ENCODE results near the gene EFHC1.

The EFHC1 gene

DNA sequence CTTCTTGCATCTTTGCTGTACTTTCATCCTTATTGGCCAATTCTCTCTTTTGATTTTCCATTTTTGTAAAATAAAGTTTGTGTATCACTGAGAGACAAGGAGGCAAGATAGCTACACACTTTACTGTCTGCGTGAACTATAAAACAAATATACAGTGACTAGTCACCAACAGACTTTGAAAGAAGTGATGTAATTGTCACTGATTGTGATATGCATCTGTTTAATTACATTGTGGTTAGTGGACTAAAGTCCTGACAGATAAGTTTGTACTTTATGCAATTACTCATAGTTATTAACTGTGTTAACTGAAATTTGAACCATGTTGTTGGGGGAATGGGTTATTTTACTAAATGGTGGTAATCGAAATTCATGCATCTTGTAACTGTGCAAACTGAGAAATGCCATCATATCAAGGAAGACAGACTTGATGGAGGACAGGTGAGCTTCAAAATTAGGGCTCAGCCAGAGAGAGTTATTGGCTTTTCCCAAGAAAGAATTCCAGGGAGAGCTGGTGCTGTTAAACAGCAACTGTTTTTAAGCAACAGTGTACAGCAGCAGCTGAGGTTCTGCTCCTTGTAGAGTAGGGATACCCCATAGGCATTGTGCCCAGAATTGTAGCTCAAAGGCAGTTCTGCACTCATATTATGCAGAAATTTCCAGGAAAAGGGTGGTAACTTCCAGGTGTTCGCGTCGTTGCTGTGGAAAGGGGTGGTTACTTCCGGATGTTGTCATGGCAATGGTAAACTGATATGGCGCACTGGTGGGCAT lies 62.9 kb downstream of the EFHC1 start:
- H3K4me1 ChIP-seq (ENCODE audit: control insufficient read depth in 1 of 2, insufficient read depth in 2 of 2, low read length in 2 of 2) = peaks cover 7 to 12% of the 10 kb centered on the region in 2 donors
- H3K9me3 ChIP-seq (ENCODE audit: control insufficient read depth in 1 of 2, low read length in 2 of 2) = no peaks in the 10 kb centered on the region
- peak overlapping the region in 1 of 2 donors; percentile 29 for H3K4me3 ChIP-seq (ENCODE audit: low read depth in 1 of 2, low read length in 2 of 2)
- no peaks in the 10 kb centered on the region for H3K27me3 ChIP-seq (ENCODE audit: control insufficient read depth in 1 of 2, insufficient read depth in 2 of 2, low read length in 2 of 2)
- no peak overlapping the region for H3K27ac ChIP-seq (ENCODE audit: low read depth, low read length)
- no peak overlapping the region for H3K9ac ChIP-seq (ENCODE audit: low read depth in 1 of 2, low read length in 2 of 2)
- no peaks in the 10 kb centered on the region for H3K36me3 ChIP-seq (ENCODE audit: control insufficient read depth in 1 of 2, insufficient read depth in 2 of 2, low read length in 2 of 2)

DNA sequence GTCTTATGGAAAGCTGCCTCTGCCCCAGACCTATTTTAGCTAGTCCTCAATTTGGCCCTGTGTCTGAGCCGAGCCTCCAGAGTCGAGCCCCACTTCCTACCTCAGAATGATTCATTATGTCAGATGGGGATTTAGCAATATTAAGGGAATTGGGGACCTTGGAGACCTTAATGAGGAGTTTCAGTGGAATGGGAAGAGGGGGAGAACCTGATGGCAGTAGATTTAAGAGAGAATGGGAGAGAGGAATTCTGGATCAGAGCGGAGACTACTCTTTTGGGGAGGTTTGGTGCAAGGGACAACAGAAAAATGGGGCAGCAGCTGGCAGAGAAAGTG lies 63.5 kb downstream of the EFHC1 start:
- Histone ChIP-seq H3K9ac (ENCODE audit: low read depth in 1 of 2, low read length in 2 of 2) (no peak overlapping the region), H3K4me1 (ENCODE audit: control insufficient read depth in 1 of 2, insufficient read depth in 2 of 2, low read length in 2 of 2) (peaks cover 7 to 12% of the 10 kb centered on the region in 2 donors), H3K27me3 (ENCODE audit: control insufficient read depth in 1 of 2, insufficient read depth in 2 of 2, low read length in 2 of 2) (no peaks in the 10 kb centered on the region), H3K4me3 (ENCODE audit: low read depth in 1 of 2, low read length in 2 of 2) (no peak overlapping the region), H3K9me3 (ENCODE audit: control insufficient read depth in 1 of 2, low read length in 2 of 2) (no peaks in the 10 kb centered on the region), H3K27ac (ENCODE audit: low read depth, low read length) (no peak overlapping the region), H3K36me3 (ENCODE audit: control insufficient read depth in 1 of 2, insufficient read depth in 2 of 2, low read length in 2 of 2) (no peaks in the 10 kb centered on the region)

DNA sequence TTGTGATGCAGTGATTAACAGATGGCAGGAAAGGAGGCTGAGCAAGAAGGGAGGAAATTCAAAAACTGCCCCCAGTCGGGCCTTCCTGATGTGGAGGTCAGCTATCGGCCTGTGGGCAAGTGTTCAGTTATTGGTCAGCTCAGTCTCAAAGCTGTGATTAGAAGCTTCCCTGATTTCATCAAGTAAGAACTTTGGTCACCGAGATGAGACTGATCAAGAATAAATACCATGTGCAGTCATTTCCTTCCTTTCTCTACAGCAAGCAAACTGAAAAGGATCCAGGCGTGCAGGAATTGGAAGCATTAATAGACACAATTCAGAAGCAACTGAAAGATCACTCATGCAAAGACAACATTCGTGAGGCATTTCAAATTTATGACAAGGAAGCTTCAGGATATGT lies 69.7 kb downstream of the EFHC1 start:
- H3K27ac ChIP-seq (ENCODE audit: low read depth, low read length) = no peak overlapping the region

DNA sequence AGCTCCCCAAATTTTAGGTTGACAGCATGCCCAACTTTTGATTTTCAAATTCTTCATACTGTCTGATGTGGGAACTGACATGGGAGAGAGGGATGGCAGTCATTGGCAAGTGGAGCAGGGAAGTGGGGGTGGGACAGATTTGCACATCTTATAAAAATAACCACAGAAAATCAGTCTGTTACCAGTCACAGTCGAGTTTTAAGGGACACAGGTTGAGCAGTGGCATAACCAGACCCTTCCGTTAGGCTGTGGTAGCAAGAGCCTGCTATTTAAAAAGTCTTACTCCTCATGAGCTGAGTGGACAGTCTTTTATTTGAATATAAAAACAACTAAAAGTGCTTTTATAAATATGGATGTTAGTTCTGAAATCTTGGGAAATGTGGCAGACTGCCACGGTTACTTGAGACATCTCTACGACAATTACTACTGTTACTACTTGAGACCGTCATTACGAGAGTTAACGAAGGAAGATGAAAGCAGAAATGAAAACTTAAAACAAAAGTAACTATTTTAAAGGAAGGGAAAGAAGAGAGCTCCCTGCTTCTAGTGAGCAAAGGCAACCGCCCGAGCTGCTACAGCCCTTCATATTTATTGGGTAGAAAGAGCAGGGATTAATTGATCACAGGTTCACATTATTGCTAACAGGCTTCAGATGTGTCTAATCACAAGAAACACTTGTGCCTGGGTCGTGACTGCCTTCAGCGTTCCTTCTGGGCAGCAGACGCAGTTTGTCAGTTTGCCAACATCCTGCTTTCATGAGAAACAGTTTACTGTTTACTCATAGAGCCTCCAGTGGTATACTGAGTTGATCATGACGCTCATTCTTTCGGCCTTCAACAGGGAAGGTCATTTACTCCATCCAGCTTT lies 71.3 kb downstream of the EFHC1 start:
- no peaks in the 10 kb centered on the region for H3K27me3 ChIP-seq (ENCODE audit: control insufficient read depth in 1 of 2, insufficient read depth in 2 of 2, low read length in 2 of 2)
- H3K9me3 ChIP-seq (ENCODE audit: control insufficient read depth in 1 of 2, low read length in 2 of 2) = peaks cover 0 to 2% of the 10 kb centered on the region in 2 donors
- H3K4me1 ChIP-seq (ENCODE audit: control insufficient read depth in 1 of 2, insufficient read depth in 2 of 2, low read length in 2 of 2) = no peaks in the 10 kb centered on the region
- no peak overlapping the region for H3K9ac ChIP-seq (ENCODE audit: low read depth in 1 of 2, low read length in 2 of 2)
- H3K36me3 ChIP-seq (ENCODE audit: control insufficient read depth in 1 of 2, insufficient read depth in 2 of 2, low read length in 2 of 2) = no peaks in the 10 kb centered on the region
- peak overlapping the region; percentile 41 for H3K27ac ChIP-seq (ENCODE audit: low read depth, low read length)
- H3K4me3 ChIP-seq (ENCODE audit: low read depth in 1 of 2, low read length in 2 of 2) = no peak overlapping the region

More for the DNA sequence above, 69.7 kb downstream of the EFHC1 start:
- Histone ChIP-seq H3K9ac (ENCODE audit: low read depth in 1 of 2, low read length in 2 of 2) (no peak overlapping the region), H3K36me3 (ENCODE audit: control insufficient read depth in 1 of 2, insufficient read depth in 2 of 2, low read length in 2 of 2) (no peaks in the 10 kb centered on the region), H3K9me3 (ENCODE audit: control insufficient read depth in 1 of 2, low read length in 2 of 2) (peaks cover 0 to 2% of the 10 kb centered on the region in 2 donors), H3K27me3 (ENCODE audit: control insufficient read depth in 1 of 2, insufficient read depth in 2 of 2, low read length in 2 of 2) (no peaks in the 10 kb centered on the region), H3K4me1 (ENCODE audit: control insufficient read depth in 1 of 2, insufficient read depth in 2 of 2, low read length in 2 of 2) (no peaks in the 10 kb centered on the region), H3K4me3 (ENCODE audit: low read depth in 1 of 2, low read length in 2 of 2) (no peak overlapping the region)

DNA sequence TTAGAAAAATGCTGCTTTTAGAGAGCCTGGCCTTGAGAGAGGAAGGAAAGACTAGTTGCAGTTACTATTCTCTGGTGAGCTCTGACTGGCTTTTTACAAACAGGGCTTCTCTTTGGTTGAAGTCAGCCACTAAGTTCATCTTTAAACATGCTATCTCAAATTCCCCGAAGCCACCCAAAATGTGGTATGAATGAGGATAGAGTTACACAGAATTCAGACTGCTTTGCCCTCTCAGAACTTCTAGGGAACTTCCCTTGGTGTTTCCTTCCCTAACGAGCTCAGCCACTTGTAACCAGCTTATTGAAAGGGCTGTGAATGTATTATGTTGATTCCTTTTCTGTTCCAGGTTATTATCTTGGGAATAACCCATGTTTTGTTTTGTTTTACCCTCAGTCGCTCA lies 73.5 kb downstream of the EFHC1 start:
- Histone ChIP-seq H3K4me3 (ENCODE audit: low read depth in 1 of 2, low read length in 2 of 2) (no peak overlapping the region), H3K27ac (ENCODE audit: low read depth, low read length) (no peak overlapping the region), H3K9ac (ENCODE audit: low read depth in 1 of 2, low read length in 2 of 2) (no peak overlapping the region), H3K9me3 (ENCODE audit: control insufficient read depth in 1 of 2, low read length in 2 of 2) (peaks cover 0 to 2% of the 10 kb centered on the region in 2 donors), H3K36me3 (ENCODE audit: control insufficient read depth in 1 of 2, insufficient read depth in 2 of 2, low read length in 2 of 2) (no peaks in the 10 kb centered on the region), H3K27me3 (ENCODE audit: control insufficient read depth in 1 of 2, insufficient read depth in 2 of 2, low read length in 2 of 2) (no peaks in the 10 kb centered on the region), H3K4me1 (ENCODE audit: control insufficient read depth in 1 of 2, insufficient read depth in 2 of 2, low read length in 2 of 2) (no peaks in the 10 kb centered on the region)

DNA sequence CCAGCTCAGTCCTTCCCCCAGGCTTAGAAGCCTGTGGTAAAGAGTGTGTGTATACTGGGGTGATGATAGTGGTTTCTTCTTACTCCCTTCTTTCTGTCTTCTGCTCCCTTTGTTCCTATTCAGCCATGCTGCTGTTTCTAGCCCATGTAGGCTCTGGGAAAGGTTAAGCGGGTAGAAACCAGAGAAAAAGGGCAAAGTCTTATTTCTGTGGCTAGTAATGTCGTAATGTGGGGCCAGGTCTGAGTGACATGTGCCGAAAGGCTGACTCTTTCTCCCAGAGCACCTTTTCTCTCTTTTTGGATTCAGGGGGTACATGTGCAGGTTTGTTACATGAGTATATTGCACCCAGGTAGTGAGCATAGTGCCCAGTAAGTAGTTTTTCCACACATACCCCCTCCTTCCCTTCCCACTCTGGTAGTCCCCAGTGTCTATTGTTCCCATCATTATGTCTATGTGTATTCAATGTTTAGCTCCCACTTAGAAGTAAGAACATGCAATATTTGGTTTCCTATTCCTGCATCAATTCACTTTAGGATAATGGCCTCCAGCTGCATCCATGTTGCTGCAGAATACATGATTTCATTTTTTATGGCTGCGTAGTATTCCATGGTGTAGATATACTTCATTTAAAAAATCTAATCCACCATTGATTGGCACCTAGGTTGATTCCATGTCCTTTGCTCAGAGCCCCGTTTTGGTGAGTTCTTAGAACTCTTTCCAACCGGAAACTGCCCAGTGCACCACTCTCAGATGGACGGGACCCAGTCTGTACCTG lies 74.3 kb downstream of the EFHC1 start:
- H3K4me3 ChIP-seq (ENCODE audit: low read depth in 1 of 2, low read length in 2 of 2) = no peak overlapping the region
- H3K9ac ChIP-seq (ENCODE audit: low read depth in 1 of 2, low read length in 2 of 2) = no peak overlapping the region
- H3K36me3 ChIP-seq (ENCODE audit: control insufficient read depth in 1 of 2, insufficient read depth in 2 of 2, low read length in 2 of 2) = no peaks in the 10 kb centered on the region
- H3K4me1 ChIP-seq (ENCODE audit: control insufficient read depth in 1 of 2, insufficient read depth in 2 of 2, low read length in 2 of 2) = no peaks in the 10 kb centered on the region
- no peaks in the 10 kb centered on the region for H3K27me3 ChIP-seq (ENCODE audit: control insufficient read depth in 1 of 2, insufficient read depth in 2 of 2, low read length in 2 of 2)
- no peak overlapping the region for H3K27ac ChIP-seq (ENCODE audit: low read depth, low read length)
- peaks cover 0 to 2% of the 10 kb centered on the region in 2 donors for H3K9me3 ChIP-seq (ENCODE audit: control insufficient read depth in 1 of 2, low read length in 2 of 2)

DNA sequence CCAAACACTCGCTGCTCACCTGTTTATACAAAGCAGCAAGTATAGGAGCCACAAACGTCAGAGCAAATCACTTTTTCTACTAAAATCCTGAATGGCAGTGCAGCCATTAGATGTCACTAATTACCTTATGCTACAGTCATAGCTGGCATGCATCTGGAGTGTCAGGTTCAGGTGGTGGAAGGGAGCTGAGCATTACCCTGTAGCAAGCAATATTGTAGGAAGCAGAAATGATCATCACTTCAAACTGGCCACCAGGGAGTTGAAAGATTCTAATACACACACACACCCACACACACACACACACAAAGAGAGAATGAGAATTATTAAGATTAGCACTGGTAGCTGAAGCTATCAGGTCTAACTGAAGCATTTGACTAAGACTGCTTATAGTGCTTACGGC lies 75.8 kb downstream of the EFHC1 start:
- Histone ChIP-seq H3K9me3 (ENCODE audit: control insufficient read depth in 1 of 2, low read length in 2 of 2) (peaks cover 0 to 2% of the 10 kb centered on the region in 2 donors), H3K27me3 (ENCODE audit: control insufficient read depth in 1 of 2, insufficient read depth in 2 of 2, low read length in 2 of 2) (no peaks in the 10 kb centered on the region), H3K27ac (ENCODE audit: low read depth, low read length) (no peak overlapping the region), H3K9ac (ENCODE audit: low read depth in 1 of 2, low read length in 2 of 2) (no peak overlapping the region), H3K4me3 (ENCODE audit: low read depth in 1 of 2, low read length in 2 of 2) (no peak overlapping the region), H3K4me1 (ENCODE audit: control insufficient read depth in 1 of 2, insufficient read depth in 2 of 2, low read length in 2 of 2) (no peaks in the 10 kb centered on the region), H3K36me3 (ENCODE audit: control insufficient read depth in 1 of 2, insufficient read depth in 2 of 2, low read length in 2 of 2) (no peaks in the 10 kb centered on the region)

DNA sequence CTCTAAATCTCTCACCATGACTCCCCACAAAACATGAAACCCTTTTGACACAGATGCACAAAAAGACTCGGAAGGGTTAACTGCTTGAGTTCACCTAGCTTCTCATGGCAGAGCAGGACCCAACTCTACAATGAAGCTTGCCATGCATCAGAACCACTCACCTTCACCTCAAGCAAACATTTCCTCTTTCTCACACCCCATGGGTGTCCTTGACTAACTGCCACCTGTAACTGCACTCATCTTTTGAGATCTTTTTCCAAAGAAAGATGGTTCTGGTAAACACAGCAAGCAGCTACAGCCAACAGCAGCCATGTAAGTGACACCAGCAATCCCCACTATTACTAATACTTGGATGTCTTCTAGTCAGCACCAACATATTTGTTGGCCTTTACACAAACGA lies 76.5 kb downstream of the EFHC1 start:
- Histone ChIP-seq H3K27ac (ENCODE audit: low read depth, low read length) (no peak overlapping the region), H3K9ac (ENCODE audit: low read depth in 1 of 2, low read length in 2 of 2) (no peak overlapping the region), H3K4me3 (ENCODE audit: low read depth in 1 of 2, low read length in 2 of 2) (no peak overlapping the region), H3K36me3 (ENCODE audit: control insufficient read depth in 1 of 2, insufficient read depth in 2 of 2, low read length in 2 of 2) (peaks cover 0 to 1% of the 10 kb centered on the region in 2 donors), H3K9me3 (ENCODE audit: control insufficient read depth in 1 of 2, low read length in 2 of 2) (peaks cover 0 to 2% of the 10 kb centered on the region in 2 donors), H3K4me1 (ENCODE audit: control insufficient read depth in 1 of 2, insufficient read depth in 2 of 2, low read length in 2 of 2) (no peaks in the 10 kb centered on the region), H3K27me3 (ENCODE audit: control insufficient read depth in 1 of 2, insufficient read depth in 2 of 2, low read length in 2 of 2) (no peaks in the 10 kb centered on the region)

- Histone ChIP-seq H3K27ac (ENCODE audit: low read depth, low read length) (peak overlapping the region; percentile 65), H3K36me3 (ENCODE audit: control insufficient read depth in 1 of 2, insufficient read depth in 2 of 2, low read length in 2 of 2) (peaks cover 6 to 13% of the 10 kb centered on the region in 2 donors), H3K27me3 (ENCODE audit: control insufficient read depth in 1 of 2, insufficient read depth in 2 of 2, low read length in 2 of 2) (no peaks in the 10 kb centered on the region), H3K4me3 (ENCODE audit: low read depth in 1 of 2, low read length in 2 of 2) (no peak overlapping the region), H3K9ac (ENCODE audit: low read depth in 1 of 2, low read length in 2 of 2) (no peak overlapping the region), H3K4me1 (ENCODE audit: control insufficient read depth in 1 of 2, insufficient read depth in 2 of 2, low read length in 2 of 2) (peaks cover 3% of the 10 kb centered on the region in 2 donors), H3K9me3 (ENCODE audit: control insufficient read depth in 1 of 2, low read length in 2 of 2) (peaks cover 0 to 2% of the 10 kb centered on the region in 2 donors)
Observed at GRCh38 chr6:52497652-52498408, 77.7 kb downstream of the EFHC1 start.

Measured in duodenal mucosa (tissue), 2 donors.